OCI-LY1 (cell line): ENCODE results near the gene TFF3.

ENCODE experiments used
- H2AFZ ChIP-seq: fragments of 200-600 bp; sonication (generic), shearing (Covaris generic); 2 replicates; pipeline ENCODE4 v1.6.0; 2014; ENCODE audit warnings: antibody characterized with exemption, mild to moderate bottlenecking, low read length
- H3F3A ChIP-seq: fragments of 200-600 bp; sonication (generic), shearing (Covaris generic); 2 replicates; pipeline ENCODE4 v1.6.0; 2014; ENCODE audit warnings: mild to moderate bottlenecking, antibody characterized with exemption, low read length, moderate library complexity; ENCODE audit not compliant: insufficient read depth
- H3K27ac ChIP-seq: fragments of 200-600 bp; sonication (generic); 2 replicates; pipeline ENCODE4 v1.5.1; 2014; ENCODE audit warnings: low read length, mixed run types, mild to moderate bottlenecking, low read depth; ENCODE audit not compliant: poor library complexity, severe bottlenecking
- H3K27me3 ChIP-seq: fragments of 200-600 bp; sonication (generic); 2 replicates; pipeline ENCODE4 v1.6.0; 2014; ENCODE audit warnings: antibody characterized with exemption, mild to moderate bottlenecking, low read length, moderate library complexity; ENCODE audit not compliant: insufficient read depth
- H3K36me3 ChIP-seq: fragments of 200-600 bp; sonication (generic); 2 replicates; pipeline ENCODE4 v1.6.1; 2014; ENCODE audit warnings: mild to moderate bottlenecking, antibody characterized with exemption, low read length, moderate library complexity, mixed read lengths; ENCODE audit not compliant: insufficient read depth
- H3K4me1 ChIP-seq: fragments of 200-600 bp; sonication (generic); 2 replicates; pipeline ENCODE4 v1.5.1; 2014; ENCODE audit warnings: mild to moderate bottlenecking, low read length, moderate library complexity; ENCODE audit not compliant: insufficient read depth, severe bottlenecking
- H3K4me2 ChIP-seq: fragments of 200-600 bp; sonication (generic), shearing (Covaris generic); 2 replicates; pipeline ENCODE4 v1.6.1; 2014; ENCODE audit warnings: low read length
- H3K4me3 ChIP-seq: fragments of 200-600 bp; sonication (generic); 2 replicates; pipeline ENCODE4 v1.5.1; 2014; ENCODE audit warnings: low read length, low read depth, mild to moderate bottlenecking, mixed read lengths; ENCODE audit not compliant: poor library complexity, severe bottlenecking
- H3K79me2 ChIP-seq: fragments of 200-600 bp; shearing (Covaris generic); 2 replicates; pipeline ENCODE4 v1.6.1; 2016; ENCODE audit warnings: mixed run types, low read length, mixed read lengths; ENCODE audit not compliant: insufficient read depth
- H3K9ac ChIP-seq: fragments of 200-600 bp; sonication (generic), shearing (Covaris generic); 2 replicates; pipeline ENCODE4 v1.6.1; 2014; ENCODE audit warnings: mild to moderate bottlenecking, low read length, mixed read lengths
- H3K9me2 ChIP-seq: fragments of 200-600 bp; sonication (generic), shearing (Covaris generic); 2 replicates; pipeline ENCODE4 v1.6.1; 2014; ENCODE audit warnings: low read depth, mild to moderate bottlenecking, low read length, mixed read lengths
- H3K9me3 ChIP-seq: fragments of 200-600 bp; shearing (Covaris generic); 2 replicates; pipeline ENCODE4 v1.6.1; 2014; ENCODE audit warnings: low read length, mixed read lengths
- H4K20me1 ChIP-seq: fragments of 200-600 bp; sonication (generic), shearing (Covaris generic); 2 replicates; pipeline ENCODE4 v1.6.0; 2016; ENCODE audit warnings: mild to moderate bottlenecking, low read length; ENCODE audit not compliant: insufficient read depth
- CTCF ChIP-seq: fragments of 200-600 bp; sonication (generic), shearing (Covaris generic); IDR thresholded peaks from 2 replicates; pipeline ENCODE4 v1.5.1; 2017; ENCODE audit warnings: mild to moderate bottlenecking, antibody characterized with exemption, low read length, moderate library complexity, mixed read lengths
- EZH2 ChIP-seq: fragments of 200-600 bp; sonication (generic), shearing (Covaris generic); IDR thresholded peaks from 2 replicates; pipeline ENCODE4 v1.8.0; 2017; ENCODE audit warnings: borderline replicate concordance, mixed run types, mild to moderate bottlenecking, antibody characterized with exemption, low read length, moderate library complexity, mixed read lengths

TFF3 gene

GRCh38 chr21:42279341-42279871, 35.8 kb downstream of the TFF3 start:
- no peak overlapping the region for H2AFZ ChIP-seq
- H3K9me3 ChIP-seq, result no peaks in the 10 kb centered on the region
- peaks cover 16% of the 10 kb centered on the region for H3K27me3 ChIP-seq
- TF ChIP-seq EZH2 (no peak), CTCF (no peak)
- no peaks in the 10 kb centered on the region for H3F3A ChIP-seq
- no peak overlapping the region for H3K9ac ChIP-seq
- no peaks in the 10 kb centered on the region for H3K79me2 ChIP-seq
- no peak overlapping the region for H3K4me2 ChIP-seq
- H3K9me2 ChIP-seq, result no peaks in the 10 kb centered on the region
- no peaks in the 10 kb centered on the region for H3K36me3 ChIP-seq
- H3K4me1 ChIP-seq, result no peaks in the 10 kb centered on the region
- no peaks in the 10 kb centered on the region for H4K20me1 ChIP-seq
- H3K27ac ChIP-seq, result no peak overlapping the region
- H3K4me3 ChIP-seq, result no peak overlapping the region

- Histone ChIP-seq H3K36me3 (no peaks in the 10 kb centered on the region), H3K4me1 (no peaks in the 10 kb centered on the region), H3K79me2 (no peaks in the 10 kb centered on the region), H3K9me3 (no peaks in the 10 kb centered on the region), H3K4me3 (no peak overlapping the region), H3K9ac (no peak overlapping the region), H3K27ac (no peak overlapping the region), H3F3A (no peaks in the 10 kb centered on the region), H2AFZ (no peak overlapping the region), H3K9me2 (no peaks in the 10 kb centered on the region), H3K27me3 (peaks cover 16% of the 10 kb centered on the region), H3K4me2 (no peak overlapping the region), H4K20me1 (no peaks in the 10 kb centered on the region)
- TF ChIP-seq EZH2 (no peak), CTCF (no peak)
These were observed 36.6 kb downstream of the TFF3 start for GRCh38 chr21:42278451-42279149.

GRCh38 chr21:42277593-42277992, 37.6 kb downstream of the TFF3 start:
- no peaks in the 10 kb centered on the region for H3K36me3 ChIP-seq
- no peaks in the 10 kb centered on the region for H3K9me2 ChIP-seq
- no peak overlapping the region for H2AFZ ChIP-seq
- no peaks in the 10 kb centered on the region for H3K79me2 ChIP-seq
- TF ChIP-seq EZH2 (no peak), CTCF (no peak)
- H3K9me3 ChIP-seq, result no peaks in the 10 kb centered on the region
- H3K27ac ChIP-seq, result no peak overlapping the region
- no peak overlapping the region for H3K4me3 ChIP-seq
- H3K9ac ChIP-seq, result no peak overlapping the region
- peaks cover 16% of the 10 kb centered on the region for H3K27me3 ChIP-seq
- no peaks in the 10 kb centered on the region for H3K4me1 ChIP-seq
- no peak overlapping the region for H3K4me2 ChIP-seq
- no peaks in the 10 kb centered on the region for H3F3A ChIP-seq
- H4K20me1 ChIP-seq, result no peaks in the 10 kb centered on the region
